ENCODE data around the gene TMEM255B.

TMEM255B gene

DNA sequence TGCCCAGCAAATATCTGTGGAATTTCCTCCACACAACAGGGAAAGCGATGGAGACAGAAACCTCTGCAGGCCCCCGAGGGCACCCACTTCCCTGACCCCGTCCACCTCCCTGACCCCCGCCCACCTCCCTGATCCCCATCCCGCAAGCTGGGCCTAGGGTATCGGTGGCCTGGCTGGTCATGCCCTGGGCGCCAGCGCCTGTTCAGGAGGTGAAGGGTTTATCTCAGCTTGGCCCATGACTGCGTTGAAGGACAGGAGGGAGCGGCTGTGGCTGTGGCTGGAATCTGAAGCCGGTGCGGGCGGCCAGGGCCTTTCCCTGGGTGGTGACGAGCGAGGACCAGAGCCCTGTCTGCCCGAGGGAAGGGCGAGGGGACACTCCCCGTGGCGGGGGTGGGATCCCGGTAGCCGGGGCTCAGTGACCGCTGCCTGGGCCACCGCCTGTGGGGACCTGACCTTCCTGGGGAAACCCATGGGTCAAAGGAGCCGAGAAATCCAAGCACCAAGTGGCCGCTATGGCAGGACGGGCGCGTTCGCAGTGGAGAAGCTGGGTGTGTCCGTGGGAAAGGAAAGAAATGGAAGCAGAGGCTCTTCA, 84.1 kb downstream of the TMEM255B start:
- no peak for DNase-seq (ENCODE audit: low read depth)
- TF ChIP-seq, protein P1, sequence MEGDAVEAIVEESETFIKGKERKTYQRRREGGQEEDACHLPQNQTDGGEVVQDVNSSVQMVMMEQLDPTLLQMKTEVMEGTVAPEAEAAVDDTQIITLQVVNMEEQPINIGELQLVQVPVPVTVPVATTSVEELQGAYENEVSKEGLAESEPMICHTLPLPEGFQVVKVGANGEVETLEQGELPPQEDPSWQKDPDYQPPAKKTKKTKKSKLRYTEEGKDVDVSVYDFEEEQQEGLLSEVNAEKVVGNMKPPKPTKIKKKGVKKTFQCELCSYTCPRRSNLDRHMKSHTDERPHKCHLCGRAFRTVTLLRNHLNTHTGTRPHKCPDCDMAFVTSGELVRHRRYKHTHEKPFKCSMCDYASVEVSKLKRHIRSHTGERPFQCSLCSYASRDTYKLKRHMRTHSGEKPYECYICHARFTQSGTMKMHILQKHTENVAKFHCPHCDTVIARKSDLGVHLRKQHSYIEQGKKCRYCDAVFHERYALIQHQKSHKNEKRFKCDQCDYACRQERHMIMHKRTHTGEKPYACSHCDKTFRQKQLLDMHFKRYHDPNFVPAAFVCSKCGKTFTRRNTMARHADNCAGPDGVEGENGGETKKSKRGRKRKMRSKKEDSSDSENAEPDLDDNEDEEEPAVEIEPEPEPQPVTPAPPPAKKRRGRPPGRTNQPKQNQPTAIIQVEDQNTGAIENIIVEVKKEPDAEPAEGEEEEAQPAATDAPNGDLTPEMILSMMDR (IDR thresholded peaks at IDR 0.05; ENCODE audit: control insufficient read depth, extremely low read depth, insufficient read depth): no peak
- no peak overlapping the region for H3K4me3 ChIP-seq (ENCODE audit: low read depth, low read length)

DNA sequence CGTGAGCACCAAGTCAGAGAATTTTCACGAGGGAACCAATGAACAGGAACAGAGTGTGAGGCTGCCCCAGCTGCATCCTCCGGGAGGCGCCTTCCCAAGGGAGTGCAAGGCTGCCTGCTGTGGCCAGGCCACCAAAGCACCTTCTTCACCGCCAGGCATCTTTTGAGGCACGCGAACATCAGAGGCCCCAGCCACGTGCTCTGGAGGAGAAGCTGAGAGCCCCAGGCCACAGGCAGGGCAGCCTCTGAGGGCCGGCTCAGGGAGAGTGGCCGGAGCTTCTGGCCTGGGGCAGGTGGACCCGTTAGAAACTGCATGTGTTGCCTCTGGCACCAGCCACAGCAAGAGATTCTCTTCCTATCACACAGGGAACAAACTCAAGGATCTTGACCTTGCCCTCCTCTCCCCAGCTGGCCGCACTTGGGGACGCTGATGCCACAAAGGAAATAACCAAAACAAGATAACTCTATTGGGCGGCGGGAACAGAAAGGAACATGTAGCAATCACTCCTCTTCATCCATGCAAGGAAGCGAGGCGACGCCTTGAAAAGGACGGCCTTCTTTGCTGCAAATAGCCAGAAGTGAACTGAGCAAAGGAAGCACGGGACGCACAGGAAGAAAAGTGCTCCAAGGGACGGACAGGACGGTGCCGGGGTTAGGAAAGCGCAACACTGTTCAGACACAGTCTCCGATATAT, 85.0 kb downstream of the TMEM255B start:
- no peak overlapping the region for H3K4me3 ChIP-seq (ENCODE audit: low read depth, low read length)
- TF ChIP-seq, protein P1 (IDR thresholded peaks at IDR 0.05; ENCODE audit: control insufficient read depth, extremely low read depth, insufficient read depth): no peak
- no peak for DNase-seq (ENCODE audit: low read depth)

DNA sequence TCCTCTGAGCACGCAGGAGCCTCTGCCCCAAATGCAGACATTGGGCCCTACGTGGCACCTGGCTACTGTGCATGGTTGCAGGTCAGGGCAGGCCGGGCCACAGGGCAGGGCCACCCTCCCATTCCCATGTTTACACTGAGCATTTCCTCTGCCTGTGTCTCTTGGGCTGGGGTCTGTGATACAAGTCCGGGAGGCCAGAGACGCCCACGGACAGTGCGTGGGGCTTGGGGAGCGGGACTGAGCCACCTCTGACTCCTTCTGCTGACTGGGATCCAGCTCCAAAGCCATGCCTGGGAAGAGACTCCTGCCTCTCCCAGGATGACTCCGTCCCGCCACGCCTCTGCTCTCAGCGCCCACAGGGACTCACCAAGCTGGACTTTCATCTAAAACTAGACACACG, 86.0 kb downstream of the TMEM255B start:
- TF ChIP-seq, protein P1 (IDR thresholded peaks at IDR 0.05; ENCODE audit: control insufficient read depth, extremely low read depth, insufficient read depth): no peak
- DNase-seq (ENCODE audit: low read depth): no peak
- no peak overlapping the region for H3K4me3 ChIP-seq (ENCODE audit: low read depth, low read length)

DNA sequence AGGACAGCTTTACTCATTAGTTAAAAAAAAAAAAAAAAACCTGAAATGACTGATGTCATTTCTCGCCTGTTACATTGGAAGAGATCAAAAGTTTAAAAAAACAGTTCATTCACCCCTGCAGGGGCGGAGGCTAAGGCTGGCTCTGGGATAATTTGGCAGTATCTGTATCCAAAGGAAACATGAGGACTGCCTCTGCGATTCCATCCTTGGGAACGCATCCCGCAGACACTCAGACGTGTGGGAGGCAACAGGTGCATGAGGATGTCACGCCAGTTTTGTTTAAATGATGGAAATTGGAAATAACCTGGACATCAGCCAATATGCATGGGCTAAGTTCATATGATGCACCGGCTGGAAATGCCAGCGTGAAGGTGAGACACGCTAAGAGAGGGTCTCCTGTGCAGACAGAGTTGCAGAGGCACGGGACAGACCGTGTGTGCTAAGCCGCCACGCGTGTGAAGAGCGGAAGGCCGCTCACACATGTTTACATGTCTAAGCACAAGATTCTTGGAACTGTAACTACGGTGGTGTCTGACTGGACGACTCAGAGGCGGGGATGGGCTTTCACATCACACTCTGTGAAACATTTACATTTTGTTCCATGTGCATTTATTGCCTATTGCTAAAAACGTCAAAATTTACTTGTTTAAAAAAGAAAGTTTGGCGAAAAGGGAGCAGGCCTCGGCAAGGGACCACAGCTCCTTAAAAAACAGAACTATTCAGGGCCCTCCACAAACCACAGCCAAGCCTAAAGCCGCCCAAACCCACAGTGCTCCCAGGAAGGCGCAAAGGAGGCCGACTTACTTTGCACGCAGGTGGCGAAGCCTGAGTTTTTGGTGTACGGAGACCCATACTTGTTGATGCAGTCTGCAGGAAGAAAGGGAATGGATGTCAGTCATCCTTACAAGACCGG, 87.0 kb downstream of the TMEM255B start:
- H3K4me3 ChIP-seq (ENCODE audit: low read depth, low read length): no peak overlapping the region
- no peak for DNase-seq (ENCODE audit: low read depth)
- TF ChIP-seq, protein P1 (IDR thresholded peaks at IDR 0.05; ENCODE audit: control insufficient read depth, extremely low read depth, insufficient read depth): no peak

DNA sequence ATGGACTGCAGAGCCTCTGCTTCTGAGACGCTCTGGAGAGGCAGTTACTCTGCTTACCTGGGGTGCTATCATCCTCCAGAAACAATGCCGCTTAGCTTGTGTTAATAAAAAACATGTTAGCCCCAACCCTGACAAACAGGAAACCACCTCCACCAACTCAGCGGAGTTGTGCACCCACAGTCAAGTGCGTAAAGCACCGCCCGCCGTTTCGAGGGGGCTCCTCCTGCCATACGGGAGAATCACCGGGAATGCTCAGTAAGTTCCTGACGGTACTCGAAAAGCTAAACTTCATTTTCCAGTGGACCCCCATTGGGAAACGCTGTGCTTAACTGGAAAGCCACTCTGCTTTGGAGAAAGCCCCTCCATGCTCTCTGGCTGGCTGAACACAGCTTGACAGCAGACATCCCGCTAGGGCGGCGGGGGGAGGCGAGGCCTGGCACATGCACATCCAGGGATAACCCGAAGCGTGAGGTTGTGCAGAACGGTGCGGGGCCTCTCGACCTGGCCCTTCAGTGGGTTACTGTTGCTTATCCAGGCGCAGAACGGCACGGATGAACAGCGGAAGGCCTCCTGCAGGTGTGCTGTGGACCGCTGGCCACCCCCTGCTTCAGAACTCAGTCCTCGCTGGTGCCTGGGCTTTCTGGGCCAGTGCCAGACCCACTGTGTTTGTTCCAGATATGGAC, 87.8 kb downstream of the TMEM255B start:
- H3K4me3 ChIP-seq (ENCODE audit: low read depth, low read length): no peak overlapping the region
- DNase-seq (ENCODE audit: low read depth): no peak
- TF ChIP-seq, protein P1 (IDR thresholded peaks at IDR 0.05; ENCODE audit: control insufficient read depth, extremely low read depth, insufficient read depth): no peak

DNA sequence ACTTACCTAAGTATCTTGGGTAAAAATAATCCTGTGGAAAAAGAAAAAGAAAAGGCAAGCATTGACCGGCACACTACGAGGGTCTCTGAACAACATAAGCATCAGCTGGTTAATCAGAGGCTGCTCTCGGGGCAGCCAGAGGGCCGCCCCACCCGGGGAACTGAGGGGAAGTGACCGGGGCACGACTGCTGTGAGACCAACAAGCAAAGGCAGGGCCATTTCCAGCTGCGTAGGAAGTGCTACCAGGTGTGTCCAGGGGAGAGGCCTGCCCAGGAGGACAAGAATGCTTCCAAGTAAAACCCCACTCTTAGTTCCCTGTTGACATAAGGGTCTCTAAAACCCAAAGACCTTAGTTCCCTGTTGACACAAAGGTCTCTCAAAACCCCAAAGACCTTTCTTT, 89.0 kb downstream of the TMEM255B start:
- TF ChIP-seq, protein P1 (IDR thresholded peaks at IDR 0.05; ENCODE audit: control insufficient read depth, extremely low read depth, insufficient read depth): no peak
- no peak for DNase-seq (ENCODE audit: low read depth)
- H3K4me3 ChIP-seq (ENCODE audit: low read depth, low read length): no peak overlapping the region

Measured in LNCaP clone FGC (cell line).